GM18909 (cell line): ENCODE measurements around the gene CHAC2.

Experiments used
- ATAC-seq: cut with Tn5 transposase; IDR thresholded peaks from one replicate; pipeline ENCODE4 v1.9.1; 2021; ENCODE audit warnings: mild to moderate bottlenecking; ENCODE audit not compliant: unreplicated experiment, poor library complexity

Gene CHAC2

DNA sequence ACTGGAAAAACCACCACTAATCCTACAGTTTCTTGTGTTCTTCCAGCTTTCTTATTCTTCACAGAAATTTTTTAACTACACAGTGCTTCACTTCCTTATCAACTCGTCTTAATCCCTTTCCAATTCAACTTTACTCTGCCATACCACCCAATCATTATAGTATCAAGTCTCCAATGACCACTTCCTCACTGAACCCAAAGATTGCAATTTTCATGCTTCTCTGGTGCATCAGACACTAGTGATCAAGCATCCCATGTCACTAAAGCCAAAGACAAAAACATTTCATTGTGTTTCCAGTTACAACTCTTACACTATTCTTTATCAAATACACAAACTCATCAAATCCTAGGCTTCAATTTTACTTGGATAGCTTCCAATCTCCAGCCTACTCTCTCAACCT lies 9.5 kb downstream of the CHAC2 start:
- ATAC-seq: no peak

- ATAC-seq: no peak
Measured at GRCh38 chr2:53778536-53779162, 11.0 kb downstream of the CHAC2 start.

GRCh38 chr2:53780056-53780455 lies 12.5 kb downstream of the CHAC2 start:
- ATAC-seq: no peak

- ATAC-seq: no peak
Measured at GRCh38 chr2:53782676-53783075, 15.1 kb downstream of the CHAC2 start.

DNA sequence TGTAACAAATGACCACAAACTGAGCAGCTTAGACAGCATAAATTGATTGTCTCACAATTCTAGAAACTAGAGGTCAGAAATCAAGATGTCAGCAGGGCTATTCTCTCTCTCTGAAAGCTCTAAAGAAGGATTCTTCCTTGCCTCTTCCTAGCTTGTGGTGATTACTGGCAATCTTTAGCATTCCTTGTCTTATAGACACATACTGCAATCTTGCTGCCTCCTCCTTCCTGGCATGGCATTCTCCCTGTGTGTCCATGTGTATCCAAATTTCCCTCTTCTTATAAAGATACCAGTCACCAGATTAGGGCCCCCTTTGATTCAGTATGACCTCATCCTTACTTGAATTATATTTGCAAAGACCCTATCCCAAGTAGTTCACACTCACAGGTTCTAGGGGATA lies 16.8 kb downstream of the CHAC2 start:
- ATAC-seq: no peak

- ATAC-seq: no peak
Measured at GRCh38 chr2:53785366-53785765, 17.8 kb downstream of the CHAC2 start.

DNA sequence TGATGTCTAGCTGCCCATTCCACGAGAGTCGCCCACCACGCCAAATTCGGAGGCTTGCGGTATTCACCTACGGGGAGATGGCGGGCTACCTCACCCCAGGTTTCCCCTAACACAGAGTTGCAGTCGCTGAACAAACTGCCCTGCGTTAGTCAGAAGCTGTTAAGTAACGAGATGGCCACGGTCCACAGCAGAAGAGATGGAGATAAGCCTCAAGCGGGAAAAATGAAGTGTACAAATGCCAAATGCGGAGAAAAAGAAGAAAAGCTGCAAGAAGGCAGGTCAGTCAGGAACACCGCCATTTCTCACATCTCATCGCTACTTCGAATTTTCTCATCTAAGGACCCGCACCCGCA lies 18.7 kb downstream of the CHAC2 start:
- peak; percentile 18 for ATAC-seq

DNA sequence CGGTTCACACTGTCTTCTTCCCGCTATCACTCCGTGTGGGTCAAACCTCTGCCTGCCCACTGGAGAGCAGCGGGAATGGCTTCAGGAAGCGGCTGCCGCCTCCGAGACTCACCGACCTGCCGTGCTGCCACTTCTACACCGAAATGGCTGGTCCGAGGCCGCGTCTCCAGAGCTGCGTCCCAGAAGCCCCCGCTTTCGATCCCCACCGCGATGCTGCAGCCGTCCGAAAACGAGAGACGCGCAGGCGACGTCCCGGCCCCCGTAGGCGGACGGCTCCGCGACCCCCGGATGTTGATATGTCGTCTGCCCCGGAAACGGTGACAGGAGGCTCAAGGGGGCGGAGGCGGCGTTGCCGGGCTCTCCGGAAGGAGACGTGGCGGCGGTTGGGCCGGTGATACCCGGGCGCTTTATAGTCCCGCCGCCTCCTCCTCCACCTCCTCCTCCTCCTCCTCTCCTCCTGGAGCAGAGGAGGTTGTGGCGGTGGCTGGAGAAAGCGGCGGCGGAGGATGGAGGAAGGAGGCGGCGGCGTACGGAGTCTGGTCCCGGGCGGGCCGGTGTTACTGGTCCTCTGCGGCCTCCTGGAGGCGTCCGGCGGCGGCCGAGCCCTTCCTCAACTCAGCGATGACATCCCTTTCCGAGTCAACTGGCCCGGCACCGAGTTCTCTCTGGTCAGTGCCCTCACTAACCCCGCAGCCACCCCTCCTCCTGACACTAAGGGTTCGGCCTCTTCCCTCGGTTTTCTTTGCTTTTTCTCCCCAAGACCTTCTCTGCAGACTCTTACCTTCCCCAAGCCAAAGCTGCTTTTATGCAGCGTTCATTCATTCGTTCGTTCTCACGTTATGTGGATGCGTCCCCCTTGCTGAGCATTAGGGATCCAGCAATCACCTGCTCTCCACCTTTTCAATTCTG lies 19.4 kb downstream of the CHAC2 start, which contains the start of the genes ASB3 and ERLEC1:
Gene ASB3 (minus strand): TSS at position 249 of the 909 bp plus-strand sequence. CDS start 21,381 bp downstream, outside the sequence.
Gene ERLEC1 (plus strand): TSS at position 340 of the 909 bp plus-strand sequence. CDS start 167 bp downstream, at position 507.
- ATAC-seq: peak; percentile 97

DNA sequence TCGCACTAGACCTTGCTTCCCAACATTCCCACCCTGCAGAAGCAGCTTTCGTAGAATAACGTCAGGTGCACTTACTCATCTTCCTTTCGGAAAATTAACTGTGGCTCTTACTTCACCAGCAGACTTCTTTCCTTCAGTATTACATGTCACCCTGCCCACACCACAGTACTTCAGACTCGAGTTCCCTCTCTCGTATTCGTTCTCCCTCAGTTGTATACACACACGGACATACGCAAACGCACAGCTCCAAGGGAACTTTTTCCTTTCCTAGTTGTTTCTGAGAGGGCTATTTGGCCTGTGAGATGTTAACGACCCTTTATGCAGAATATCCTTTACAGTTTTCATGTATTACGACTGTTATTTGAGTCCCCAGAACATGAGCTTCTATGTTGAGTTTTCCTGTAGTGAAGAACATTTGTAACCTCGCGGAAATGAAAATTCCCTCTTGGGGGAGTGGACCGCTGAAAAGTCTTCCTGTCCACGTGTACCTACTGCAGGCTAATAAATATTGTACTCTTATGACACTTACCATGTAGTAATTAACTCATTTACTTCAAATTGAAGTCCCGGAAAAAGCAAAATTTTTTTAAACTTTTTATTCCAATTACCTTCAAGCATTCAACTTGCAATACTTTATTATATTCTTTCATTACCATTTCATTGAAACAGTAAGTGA lies 20.1 kb downstream of the CHAC2 start:
- no peak for ATAC-seq

- ATAC-seq: no peak
Measured at GRCh38 chr2:53793261-53793660, 25.7 kb downstream of the CHAC2 start.

GRCh38 chr2:53793821-53794220 lies 26.2 kb downstream of the CHAC2 start:
- ATAC-seq: no peak

DNA sequence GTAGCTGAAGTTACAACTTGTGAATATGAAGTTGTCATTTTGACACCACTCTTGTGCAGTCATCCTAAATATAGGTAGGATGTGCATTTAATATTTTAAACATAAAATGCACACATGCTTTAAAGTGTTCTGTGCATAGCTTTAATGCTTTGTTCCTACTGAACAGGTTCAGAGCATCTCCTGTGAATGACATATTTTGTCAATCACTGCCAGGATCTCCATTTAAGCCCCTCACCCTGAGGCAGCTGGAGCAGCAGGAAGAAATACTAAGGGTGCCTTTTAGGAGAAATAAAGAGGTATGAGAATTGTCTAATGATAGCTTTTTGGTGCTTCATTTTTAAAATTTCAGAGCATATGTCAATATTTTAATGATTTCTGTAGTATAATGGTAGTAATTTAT lies 33.9 kb downstream of the CHAC2 start:
- no peak for ATAC-seq

GRCh38 chr2:53802617-53803151 lies 35.1 kb downstream of the CHAC2 start:
- no peak for ATAC-seq

- no peak for ATAC-seq
Measured at GRCh38 chr2:53811601-53812000, 44.0 kb downstream of the CHAC2 start.

- no peak for ATAC-seq
Measured at GRCh38 chr2:53813151-53813550, 45.5 kb downstream of the CHAC2 start.

GRCh38 chr2:53818854-53819435 lies 51.3 kb downstream of the CHAC2 start:
- ATAC-seq: no peak

DNA sequence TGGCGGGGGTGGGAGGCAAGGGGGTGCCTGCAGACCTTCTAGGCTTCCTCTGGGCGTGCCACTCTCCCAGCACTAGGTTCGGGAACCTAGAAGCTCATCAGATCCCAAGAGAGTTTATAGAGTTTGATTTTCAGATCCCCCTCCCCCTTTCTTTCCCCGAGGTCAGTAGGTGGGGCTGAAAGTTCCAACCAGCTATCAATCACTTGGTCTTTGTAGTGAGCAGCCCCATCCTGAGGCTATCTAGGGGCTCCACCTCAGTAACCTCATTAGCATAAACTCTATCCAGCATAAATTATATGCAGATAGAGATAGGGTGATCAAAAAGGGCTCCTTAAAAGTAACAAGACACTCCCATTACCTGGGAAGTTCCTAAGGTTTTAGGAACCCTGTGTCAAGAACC lies 52.0 kb downstream of the CHAC2 start:
- ATAC-seq: no peak

- no peak for ATAC-seq
Measured at GRCh38 chr2:53820048-53820447, 52.4 kb downstream of the CHAC2 start.

- ATAC-seq: no peak
Measured at GRCh38 chr2:53820711-53821110, 53.1 kb downstream of the CHAC2 start.

- no peak for ATAC-seq
Measured at GRCh38 chr2:53821810-53822209, 54.2 kb downstream of the CHAC2 start.
